Measurements from ENCODE around the gene AGXT2. TPM values are rescaled to one million over a fixed set of nuclear protein-coding genes. Genes with fewer than 3 reads are reported as not detected.

The AGXT2 gene
- total RNA-seq, 6 donors from 2014 or later = not detected

GRCh38 chr5:35012796-35013195 is 35.0 kb downstream of the AGXT2 start:
- no peaks in the 10 kb centered on the region for H3K36me3 ChIP-seq
- H3K4me1 ChIP-seq = no peaks in the 10 kb centered on the region
- H3K9me3 ChIP-seq = no peaks in the 10 kb centered on the region
- TF ChIP-seq EP300 (IDR thresholded peaks at IDR 0.05) = no peak
- TF ChIP-seq CTCF (IDR thresholded peaks at IDR 0.05) = no peak
- no peak for TF ChIP-seq POLR2AphosphoS5 (IDR thresholded peaks at IDR 0.05)
- TF ChIP-seq POLR2A (IDR thresholded peaks at IDR 0.05) = no peak
- no peak overlapping the region for H3K27ac ChIP-seq
- H3K4me3 ChIP-seq = no peak overlapping the region
- WGBS, 2 donors = 64 to 74% methylated on average over 5 of the region's 5 CpGs
- no peaks in the 10 kb centered on the region for H3K27me3 ChIP-seq
- peak; percentile 17 to 44 for ATAC-seq (ENCODE audit: low FRiP score in 2 of 2)
- peak in 1 of 2 donors; percentile 66 for DNase-seq

GRCh38 chr5:35012365-35012764 is 35.4 kb downstream of the AGXT2 start:
- H3K9me3 ChIP-seq = no peaks in the 10 kb centered on the region
- H3K27ac ChIP-seq = no peak overlapping the region
- no peaks in the 10 kb centered on the region for H3K4me1 ChIP-seq
- no peak for DNase-seq
- H3K36me3 ChIP-seq = no peaks in the 10 kb centered on the region
- H3K27me3 ChIP-seq = no peaks in the 10 kb centered on the region
- no peak for ATAC-seq (ENCODE audit: low FRiP score in 2 of 2)
- H3K4me3 ChIP-seq = no peak overlapping the region
- 88 to 91% methylated on average over 3 of the region's 3 CpGs for WGBS, 2 donors
- no peak for TF ChIP-seq POLR2AphosphoS5 (IDR thresholded peaks at IDR 0.05)
- no peak for TF ChIP-seq POLR2A (IDR thresholded peaks at IDR 0.05)

DNA sequence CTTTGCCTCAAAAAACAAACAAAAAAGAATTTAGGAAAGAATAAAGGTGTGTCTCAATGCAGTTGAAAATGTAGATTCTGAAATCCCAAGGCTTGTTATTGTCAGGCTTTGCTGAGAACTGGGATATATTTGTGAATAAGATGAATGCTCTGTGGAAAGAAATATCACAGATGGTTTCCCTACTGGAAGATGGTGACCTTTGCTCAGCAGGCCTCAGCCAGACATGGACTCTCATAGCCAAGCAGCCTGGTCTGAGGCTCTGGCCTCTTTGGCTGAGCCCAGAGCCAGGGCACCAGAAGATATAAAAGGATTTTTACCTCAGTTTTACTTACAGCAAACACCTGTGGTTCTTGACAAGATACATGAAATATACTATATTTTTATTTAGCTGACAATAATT is 37.1 kb downstream of the AGXT2 start:
- Histone ChIP-seq H3K27me3 (no peaks in the 10 kb centered on the region), H3K4me3 (no peak overlapping the region), H3K4me1 (no peaks in the 10 kb centered on the region), H3K36me3 (no peaks in the 10 kb centered on the region), H3K27ac (no peak overlapping the region), H3K9me3 (no peaks in the 10 kb centered on the region)
- no peak for TF ChIP-seq CTCF (IDR thresholded peaks at IDR 0.05)
- TF ChIP-seq POLR2AphosphoS5 (IDR thresholded peaks at IDR 0.05) = no peak
- no peak for TF ChIP-seq EP300 (IDR thresholded peaks at IDR 0.05)
- TF ChIP-seq POLR2A (IDR thresholded peaks at IDR 0.05) = no peak
- ATAC-seq (ENCODE audit: low FRiP score in 2 of 2) = no peak
- no peak for DNase-seq

DNA sequence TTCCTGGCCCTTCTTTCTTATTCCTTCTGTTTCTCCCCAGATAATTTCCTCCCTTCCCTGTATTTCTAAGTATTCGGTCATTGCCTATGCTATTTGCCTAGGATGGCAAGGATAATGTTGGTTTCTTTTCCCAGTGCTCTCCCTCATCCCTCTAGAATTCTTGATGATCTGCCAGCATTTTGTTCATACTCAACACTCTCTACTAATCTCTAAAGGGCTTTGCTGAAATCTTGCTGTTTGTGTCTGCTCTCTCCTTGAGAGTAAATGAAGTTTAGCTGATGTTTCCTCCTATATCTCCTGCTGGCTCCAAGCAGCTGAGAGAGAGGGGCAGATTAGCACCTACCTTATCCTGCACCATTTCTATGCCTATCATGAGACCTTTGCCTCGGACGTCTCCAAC is 38.1 kb downstream of the AGXT2 start:
- ATAC-seq (ENCODE audit: low FRiP score in 2 of 2) (no peak), DNase-seq (no peak)
- WGBS, 2 donors = 89 to 90% methylated on average over 3 of the region's 3 CpGs
- H3K27me3 ChIP-seq = no peaks in the 10 kb centered on the region
- H3K9me3 ChIP-seq = no peaks in the 10 kb centered on the region
- TF ChIP-seq CTCF (IDR thresholded peaks at IDR 0.05) (no peak), EP300 (IDR thresholded peaks at IDR 0.05) (no peak), POLR2A (IDR thresholded peaks at IDR 0.05) (no peak), POLR2AphosphoS5 (IDR thresholded peaks at IDR 0.05) (no peak)
- no peak overlapping the region for H3K4me3 ChIP-seq
- H3K27ac ChIP-seq = no peak overlapping the region
- H3K36me3 ChIP-seq = no peaks in the 10 kb centered on the region
- H3K4me1 ChIP-seq = no peaks in the 10 kb centered on the region

DNA sequence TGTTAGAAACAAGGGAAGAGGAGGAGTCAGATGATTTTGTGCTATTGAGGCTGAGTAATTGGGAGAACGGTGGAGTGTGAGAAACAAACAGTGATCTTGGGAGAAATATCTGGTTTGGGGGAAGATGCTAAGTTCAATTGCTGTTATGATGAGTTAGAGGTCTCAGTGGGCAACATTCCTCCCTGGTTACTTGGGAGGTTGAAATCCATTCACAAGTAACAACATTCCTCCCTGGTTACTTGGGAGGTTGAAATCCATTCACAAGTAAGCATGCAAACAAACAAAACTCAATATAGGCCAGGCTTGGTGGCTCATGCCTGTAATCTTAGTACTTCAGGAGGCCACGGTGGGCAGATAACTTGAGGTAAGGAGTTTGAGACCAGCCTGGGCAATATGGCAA is 38.7 kb downstream of the AGXT2 start:
- TF ChIP-seq EP300 (IDR thresholded peaks at IDR 0.05) (no peak), POLR2AphosphoS5 (IDR thresholded peaks at IDR 0.05) (no peak), POLR2A (IDR thresholded peaks at IDR 0.05) (no peak), CTCF (IDR thresholded peaks at IDR 0.05) (no peak)
- no peaks in the 10 kb centered on the region for H3K27me3 ChIP-seq
- H3K4me1 ChIP-seq = no peaks in the 10 kb centered on the region
- no peaks in the 10 kb centered on the region for H3K36me3 ChIP-seq
- H3K27ac ChIP-seq = no peak overlapping the region
- WGBS, 2 donors = 70 to 78% methylated on average over 2 of the region's 2 CpGs
- no peak overlapping the region for H3K4me3 ChIP-seq
- ATAC-seq (ENCODE audit: low FRiP score in 2 of 2) (no peak), DNase-seq (no peak)
- no peaks in the 10 kb centered on the region for H3K9me3 ChIP-seq
